Effector CD8-positive, alpha-beta T cell (primary cell): ENCODE measurements around the gene AFAP1L1.

Experiments used
- DNase-seq: peaks from one replicate; lab custom pipeline; 2025; lab: John Stamatoyannopoulos, UW

Gene AFAP1L1

DNA sequence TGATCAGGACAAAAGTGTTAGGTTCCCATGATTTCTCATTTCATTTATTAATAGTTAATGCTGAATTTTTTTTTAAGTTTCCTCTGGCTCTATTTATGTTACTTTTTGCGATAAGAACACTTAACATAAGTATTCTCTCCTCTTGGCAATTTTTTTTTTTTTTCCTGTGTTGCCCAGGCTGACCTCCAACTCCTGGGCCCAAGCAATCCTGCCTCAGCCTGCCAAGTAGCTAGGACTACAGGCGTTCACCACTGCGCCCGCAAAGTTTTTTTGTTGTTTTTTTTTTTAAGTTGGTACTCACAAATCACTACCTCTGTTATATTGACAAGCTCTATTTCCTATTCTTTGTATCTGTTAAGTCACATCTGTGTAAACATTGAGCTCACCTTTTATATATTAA lies 80.5 kb downstream of the AFAP1L1 start:
- DNase-seq: no peak

DNA sequence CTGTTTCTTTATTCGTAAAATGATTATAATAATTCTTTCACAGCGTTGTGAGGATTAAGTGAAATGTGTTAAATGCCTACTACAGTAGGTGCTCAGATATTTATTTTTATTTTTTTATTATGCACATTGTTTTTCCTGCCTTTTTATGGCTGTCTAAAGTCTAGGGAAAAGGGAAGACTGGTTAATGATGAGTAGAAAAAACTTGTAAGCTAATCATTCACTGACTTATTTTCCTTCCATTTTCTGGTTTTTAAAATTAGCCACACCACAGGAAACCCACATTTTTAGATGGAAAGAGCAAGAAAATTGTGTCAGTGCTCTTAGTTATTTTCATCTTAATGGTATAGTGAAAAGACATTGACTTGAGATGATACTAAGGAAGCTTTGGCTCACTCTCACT lies 82.3 kb downstream of the AFAP1L1 start:
- DNase-seq: no peak

DNA sequence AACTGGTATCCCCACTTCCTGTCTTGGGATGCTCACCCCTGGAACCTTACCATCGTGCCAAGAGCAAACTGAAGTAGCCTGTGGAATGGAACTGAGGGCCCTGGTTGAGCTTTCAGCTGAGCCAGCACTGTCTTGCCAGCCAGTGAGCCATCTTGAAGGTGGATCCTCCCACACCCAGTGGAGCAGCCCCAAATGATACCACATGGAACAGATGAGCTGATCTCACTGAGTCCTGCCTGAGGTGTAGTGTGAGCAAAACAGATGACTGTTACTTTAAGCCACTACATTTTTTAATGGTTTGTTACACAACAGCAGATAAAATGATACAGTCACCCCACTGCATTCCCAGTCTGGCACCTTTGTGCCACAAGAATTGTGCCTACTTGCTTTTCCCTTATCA lies 84.0 kb downstream of the AFAP1L1 start:
- no peak for DNase-seq

DNA sequence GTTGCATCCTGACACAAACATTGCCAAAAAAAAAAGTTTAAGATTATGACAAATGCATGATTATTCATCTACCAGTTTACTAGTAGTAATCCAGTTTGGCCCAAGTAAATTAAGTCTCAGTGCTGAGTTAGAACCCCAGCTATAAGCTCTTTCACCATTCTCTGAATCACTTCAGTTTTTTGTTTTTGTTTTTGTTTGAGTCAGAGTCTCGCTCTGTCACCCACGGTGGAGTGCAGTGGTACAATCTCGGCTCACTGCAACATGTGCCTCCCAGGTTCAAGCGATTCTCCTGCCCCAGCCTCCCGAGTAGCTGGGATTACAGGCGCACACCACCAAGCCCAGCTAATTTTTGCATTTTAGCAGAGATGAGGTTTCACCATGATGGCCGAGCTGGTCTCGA lies 84.7 kb downstream of the AFAP1L1 start:
- DNase-seq: no peak

DNA sequence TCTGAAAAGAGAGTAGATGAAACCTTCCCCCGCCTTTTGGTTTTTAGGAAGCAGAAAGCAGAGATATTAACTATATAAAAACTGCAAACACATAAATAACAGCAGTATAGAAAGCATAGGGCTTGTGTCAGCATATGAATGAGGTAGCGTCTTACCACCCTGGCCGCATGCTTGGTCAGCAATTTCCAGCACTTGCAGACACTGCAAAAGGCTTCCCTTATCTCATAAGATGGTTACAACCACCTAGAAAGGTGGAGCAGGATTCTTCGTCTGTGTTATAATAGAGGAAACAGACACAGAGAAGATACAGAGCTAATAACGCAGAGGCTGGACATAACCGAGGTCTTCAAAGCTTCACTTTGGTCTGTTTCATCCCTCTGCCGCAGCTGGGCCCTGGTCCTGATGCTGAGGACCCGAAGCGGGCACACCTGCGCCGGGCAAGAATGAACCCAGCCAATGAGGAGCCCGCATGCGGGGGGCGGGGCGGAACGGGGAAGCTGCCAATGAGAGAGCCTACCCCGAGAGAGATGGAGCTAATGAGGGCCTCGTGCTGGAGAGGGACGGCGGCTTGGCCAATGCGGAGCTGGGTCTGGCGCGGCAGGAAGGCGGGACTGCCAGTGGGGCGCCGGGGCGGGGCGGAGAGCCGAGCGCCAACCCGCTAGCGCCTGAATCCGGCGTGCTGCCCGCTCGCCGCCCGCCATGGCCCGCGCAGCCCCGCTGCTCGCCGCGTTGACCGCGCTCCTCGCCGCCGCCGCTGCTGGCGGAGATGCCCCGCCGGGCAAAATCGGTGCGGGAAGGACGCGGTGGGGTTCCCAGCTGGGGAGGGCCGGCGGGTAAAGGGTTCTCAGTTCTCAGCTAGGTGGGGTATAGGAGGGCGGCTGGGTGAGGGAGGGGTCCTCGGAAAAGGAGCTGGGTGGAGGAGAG lies 86.0 kb downstream of the AFAP1L1 start, which contains the start of gene PCYOX1L:
PCYOX1L (plus strand) TSS at position 677 of the 924 bp plus-strand sequence; CDS start at position 700, 23 bp downstream.
- peak; percentile 93 for DNase-seq

DNA sequence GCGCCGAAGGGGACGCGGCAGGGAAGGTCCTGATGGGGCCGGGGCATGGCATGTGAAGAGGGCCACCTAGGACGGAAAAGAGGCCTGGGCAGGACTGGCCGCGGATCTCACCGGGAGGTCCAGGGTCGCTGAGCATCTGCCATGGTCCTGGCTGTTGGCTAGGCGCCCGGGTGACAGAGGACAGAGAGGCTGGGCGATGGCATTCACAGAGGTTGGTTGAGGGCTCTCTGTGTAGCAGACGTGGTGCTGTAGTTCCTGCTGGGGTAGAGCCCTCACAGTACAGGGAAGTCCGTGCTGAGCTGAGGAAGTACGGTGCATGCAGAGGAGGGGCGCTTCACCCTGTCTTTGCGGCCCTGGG lies 86.6 kb downstream of the AFAP1L1 start:
- DNase-seq: no peak

DNA sequence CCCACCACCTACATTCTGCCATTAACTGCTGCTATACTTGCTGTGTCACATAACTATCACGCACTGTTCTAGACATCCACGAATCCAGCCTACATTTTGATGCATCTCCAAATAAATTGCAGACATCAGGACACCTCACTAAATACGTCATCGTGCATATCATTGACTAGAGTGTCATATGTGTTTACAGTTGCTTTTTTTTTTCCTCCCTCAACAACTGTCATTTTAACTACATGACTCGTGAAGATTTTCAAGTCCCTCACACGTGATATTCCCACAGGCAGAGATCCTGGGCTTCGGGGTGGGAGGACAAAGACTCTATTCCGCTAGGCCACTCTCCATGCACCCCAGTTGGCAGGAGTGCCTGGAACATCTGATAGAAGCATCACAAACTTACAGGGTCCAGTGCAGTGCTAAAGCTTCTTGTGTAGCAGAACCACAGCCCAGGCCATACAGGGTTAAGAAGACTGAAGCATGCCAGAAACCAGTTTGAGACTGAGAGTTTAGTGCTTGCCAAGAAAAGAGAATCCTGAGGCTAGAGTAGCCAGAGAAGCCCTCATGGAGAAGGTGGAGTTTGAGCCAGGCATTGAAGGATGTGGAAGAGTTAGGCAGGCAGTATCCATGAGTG lies 87.3 kb downstream of the AFAP1L1 start:
- no peak for DNase-seq

DNA sequence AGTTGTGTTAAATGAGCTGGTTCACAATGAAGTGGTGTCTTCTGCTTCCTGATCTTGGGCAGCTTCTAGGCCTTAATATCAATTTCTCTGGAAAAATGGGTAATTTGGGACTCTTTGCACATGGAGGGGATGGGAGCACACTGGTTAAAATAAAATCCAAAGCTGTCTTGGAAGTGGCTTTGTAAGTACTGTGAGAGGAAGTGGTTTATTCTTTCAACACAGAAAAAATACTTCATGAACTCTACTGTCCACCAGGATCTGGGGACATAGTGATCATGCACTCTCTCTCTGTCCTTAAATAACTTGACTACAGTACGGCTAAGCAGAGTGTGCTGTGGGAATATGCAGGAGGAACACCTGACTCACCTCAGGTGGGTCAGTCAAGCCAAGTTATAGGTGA lies 88.6 kb downstream of the AFAP1L1 start:
- no peak for DNase-seq

DNA sequence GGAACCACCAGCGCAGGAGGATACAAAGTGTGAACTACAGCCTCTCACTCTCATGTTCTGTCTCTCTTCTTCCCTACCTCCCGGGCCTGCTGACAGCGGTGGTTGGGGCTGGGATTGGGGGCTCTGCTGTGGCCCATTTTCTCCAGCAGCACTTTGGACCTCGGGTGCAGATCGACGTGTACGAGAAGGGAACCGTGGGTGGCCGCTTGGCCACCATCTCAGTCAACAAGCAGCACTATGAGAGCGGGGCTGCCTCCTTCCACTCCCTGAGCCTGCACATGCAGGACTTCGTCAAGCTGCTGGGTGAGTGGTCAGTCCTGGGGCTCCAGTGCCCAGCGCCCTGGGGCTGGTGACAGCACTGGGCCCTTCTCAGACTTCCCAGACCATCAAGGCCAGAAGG lies 90.9 kb downstream of the AFAP1L1 start:
- DNase-seq: no peak

DNA sequence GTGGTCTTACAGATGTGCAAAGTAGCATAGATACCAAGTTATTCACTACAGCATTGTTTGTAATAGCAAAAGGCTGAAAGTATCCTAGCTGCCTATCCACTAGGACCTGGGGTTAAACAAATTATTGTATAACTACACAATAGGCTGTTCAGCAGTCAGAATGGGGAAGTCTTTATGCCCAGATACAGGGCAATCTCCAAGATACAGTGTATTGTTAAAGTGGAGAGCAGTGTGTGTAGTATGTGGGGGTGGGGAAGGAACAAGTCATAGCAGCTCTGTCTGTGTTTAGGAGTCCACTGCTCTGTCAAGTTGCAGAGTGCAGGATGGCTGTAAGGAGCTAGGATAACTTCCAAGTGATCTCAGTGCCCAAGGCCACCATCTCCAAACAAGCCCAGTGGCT lies 91.7 kb downstream of the AFAP1L1 start:
- DNase-seq: no peak

DNA sequence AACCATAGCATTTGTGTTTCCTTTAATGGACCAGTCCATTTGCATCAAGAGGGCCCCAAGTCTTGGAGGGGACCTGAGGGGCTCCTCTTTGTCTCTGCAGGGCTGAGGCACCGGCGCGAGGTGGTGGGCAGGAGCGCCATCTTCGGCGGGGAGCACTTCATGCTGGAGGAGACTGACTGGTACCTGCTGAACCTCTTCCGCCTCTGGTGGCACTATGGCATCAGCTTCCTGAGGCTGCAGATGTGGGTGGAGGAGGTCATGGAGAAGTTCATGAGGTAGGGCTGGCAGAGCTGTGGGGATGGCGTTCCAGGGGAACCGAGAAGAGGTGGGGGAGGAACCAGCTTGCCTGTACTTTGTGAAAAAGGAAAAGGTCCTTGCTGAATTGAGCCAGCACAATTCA lies 92.3 kb downstream of the AFAP1L1 start:
- no peak for DNase-seq

DNA sequence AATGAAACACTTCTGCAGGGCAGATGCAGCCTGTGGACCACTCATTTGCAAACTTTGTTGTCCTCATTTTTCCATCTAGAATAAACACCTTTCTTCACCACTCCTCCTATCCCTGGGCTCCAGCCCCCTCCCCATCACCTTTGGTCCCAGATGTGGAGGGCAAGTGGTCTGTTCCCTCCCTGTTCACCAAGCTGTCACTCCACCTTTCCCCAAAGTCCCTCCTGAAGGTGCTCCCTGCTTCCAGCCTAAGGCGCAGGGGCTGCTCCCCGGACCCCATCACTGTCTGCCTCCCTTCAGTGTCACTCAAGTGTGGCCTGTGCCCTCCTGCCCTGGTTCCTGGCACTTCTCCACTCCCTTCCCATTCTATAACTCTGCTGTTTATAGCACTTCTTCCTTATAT lies 93.1 kb downstream of the AFAP1L1 start:
- no peak for DNase-seq

DNA sequence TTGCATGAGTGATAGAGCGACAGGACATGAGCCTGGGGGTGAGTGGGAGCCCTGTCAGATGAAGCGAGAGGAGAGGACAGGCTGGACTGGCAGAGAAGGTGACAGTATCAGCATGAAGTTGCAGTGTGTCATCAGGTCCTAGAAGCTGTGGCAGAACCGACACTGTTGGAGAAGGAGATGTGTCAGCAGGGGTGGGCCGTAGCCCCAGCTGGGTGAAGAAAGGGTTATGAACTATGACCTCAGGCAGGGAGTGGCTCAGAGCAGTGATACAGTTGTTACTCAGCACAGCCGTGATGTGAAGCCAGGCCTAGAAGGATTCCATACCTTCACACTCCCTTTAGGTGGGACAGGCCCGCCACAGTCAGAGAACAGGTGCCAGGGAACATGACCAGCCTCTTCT lies 93.8 kb downstream of the AFAP1L1 start:
- DNase-seq: no peak

DNA sequence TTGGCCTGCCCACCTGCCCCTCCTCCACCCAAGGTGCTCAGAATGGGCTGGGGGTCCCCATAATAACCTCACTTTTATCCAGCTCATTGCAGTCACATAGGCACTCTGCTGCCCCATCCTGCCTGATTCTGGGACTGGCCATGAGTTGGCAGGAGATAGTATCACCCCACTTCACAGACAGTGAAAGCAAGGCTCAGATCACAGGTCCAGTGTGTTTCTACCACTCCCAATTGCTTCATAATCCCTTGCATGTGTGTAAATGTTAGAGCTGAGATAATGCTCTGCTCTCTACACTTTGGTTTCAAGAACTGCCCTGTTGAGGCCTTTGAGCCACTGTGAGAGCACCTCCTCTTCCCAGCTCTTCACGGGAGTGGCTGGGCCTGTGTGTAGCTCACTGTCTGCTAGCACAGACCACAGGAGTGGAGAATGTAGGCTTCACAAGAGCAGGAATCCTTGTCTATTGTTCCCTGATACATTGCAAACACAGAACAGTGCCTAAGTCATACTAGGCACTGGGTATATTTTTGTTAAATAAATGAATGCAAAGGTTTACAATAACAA lies 94.6 kb downstream of the AFAP1L1 start:
- DNase-seq: no peak

DNA sequence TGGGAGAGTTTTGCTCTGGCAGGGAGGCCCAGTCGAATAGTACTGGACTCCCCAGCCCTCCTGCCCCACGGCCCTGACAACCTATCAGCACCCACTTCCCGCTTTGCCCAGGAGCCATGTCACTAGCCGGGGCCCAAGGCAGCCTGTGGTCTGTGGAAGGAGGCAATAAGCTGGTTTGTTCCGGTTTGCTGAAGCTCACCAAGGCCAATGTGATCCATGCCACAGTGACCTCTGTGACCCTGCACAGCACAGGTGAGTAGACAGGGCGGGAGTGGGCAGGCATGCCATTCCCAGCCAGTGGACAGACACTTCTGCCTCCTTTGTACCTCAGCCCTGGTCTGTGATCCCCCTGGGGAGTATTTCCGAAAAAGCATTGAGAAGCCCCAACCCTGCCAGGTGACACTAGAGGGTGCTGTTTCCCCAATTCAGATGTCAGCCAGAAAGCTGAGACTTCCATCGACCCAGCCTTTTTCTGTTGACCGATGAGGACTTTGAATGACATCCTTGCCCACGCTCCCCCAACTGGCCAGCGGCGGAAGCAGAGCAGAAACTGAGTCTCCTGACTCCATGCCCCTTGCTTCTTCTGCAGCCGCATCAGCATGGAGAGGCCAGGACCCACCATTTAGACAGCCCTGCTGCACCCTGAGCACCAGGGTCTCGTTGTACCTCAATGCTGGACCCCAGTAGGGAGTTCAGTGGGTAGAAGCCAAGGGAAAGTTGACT lies 95.8 kb downstream of the AFAP1L1 start:
- peak; percentile 27 for DNase-seq

DNA sequence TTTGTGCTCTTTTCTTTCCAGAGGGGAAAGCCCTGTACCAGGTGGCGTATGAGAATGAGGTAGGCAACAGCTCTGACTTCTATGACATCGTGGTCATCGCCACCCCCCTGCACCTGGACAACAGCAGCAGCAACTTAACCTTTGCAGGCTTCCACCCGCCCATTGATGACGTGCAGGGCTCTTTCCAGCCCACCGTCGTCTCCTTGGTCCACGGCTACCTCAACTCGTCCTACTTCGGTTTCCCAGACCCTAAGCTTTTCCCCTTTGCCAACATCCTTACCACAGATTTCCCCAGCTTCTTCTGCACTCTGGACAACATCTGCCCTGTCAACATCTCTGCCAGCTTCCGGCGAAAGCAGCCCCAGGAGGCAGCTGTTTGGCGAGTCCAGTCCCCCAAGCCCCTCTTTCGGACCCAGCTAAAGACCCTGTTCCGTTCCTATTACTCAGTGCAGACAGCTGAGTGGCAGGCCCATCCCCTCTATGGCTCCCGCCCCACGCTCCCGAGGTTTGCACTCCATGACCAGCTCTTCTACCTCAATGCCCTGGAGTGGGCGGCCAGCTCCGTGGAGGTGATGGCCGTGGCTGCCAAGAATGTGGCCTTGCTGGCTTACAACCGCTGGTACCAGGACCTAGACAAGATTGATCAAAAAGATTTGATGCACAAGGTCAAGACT lies 96.5 kb downstream of the AFAP1L1 start:
- no peak for DNase-seq

DNA sequence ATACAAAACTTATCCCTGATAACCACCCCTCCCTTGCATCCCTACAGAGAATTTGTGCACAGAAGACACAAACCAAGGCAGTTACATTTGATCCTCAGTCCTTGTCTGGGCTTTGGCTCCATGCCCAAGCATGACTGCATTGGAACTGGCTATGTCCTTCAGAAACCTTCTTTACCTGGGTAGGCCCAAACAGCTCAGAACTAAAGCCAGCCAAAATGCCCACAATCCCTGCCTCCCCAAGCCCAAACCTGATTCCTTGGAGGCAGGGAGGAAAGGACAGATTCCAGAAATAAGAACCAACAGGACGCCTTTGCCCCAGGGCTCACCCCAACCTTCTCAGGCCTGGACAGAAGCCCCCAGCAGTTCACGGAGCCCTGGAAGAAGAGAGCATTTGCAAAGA lies 99.2 kb downstream of the AFAP1L1 start:
- DNase-seq: no peak

DNA sequence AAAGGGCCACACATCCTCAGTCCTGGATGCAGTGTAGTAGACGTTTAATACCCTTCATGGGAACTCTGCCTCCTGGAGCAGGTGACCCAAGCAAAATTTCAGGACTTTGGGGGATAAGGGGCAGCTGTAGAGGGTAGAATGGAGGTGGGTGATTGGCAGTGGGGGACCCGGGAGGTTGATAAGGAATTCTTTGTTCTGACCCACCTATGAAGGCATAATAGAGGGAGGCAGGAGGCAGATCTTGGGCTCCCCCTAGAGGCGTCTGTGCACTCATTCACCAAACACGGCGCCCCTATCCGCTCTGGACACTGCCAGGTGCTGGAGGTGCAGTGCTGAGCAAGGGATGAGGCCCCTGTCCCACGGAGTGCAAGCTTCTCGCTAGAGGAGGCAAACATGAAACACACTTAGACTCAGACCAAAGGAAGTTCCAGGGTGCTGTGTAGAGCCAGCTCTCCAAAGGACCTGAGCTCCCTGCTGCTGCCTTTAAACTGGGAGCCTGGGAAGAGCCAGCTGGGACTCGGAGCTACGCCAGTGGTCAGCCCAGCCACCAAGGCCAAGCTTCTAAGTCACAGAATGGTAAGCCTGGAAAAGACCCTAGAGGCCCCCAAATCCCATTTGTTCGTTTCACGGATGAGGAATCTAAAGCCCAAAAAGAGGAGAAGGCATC lies 99.8 kb downstream of the AFAP1L1 start:
- peak; percentile 45 for DNase-seq

DNA sequence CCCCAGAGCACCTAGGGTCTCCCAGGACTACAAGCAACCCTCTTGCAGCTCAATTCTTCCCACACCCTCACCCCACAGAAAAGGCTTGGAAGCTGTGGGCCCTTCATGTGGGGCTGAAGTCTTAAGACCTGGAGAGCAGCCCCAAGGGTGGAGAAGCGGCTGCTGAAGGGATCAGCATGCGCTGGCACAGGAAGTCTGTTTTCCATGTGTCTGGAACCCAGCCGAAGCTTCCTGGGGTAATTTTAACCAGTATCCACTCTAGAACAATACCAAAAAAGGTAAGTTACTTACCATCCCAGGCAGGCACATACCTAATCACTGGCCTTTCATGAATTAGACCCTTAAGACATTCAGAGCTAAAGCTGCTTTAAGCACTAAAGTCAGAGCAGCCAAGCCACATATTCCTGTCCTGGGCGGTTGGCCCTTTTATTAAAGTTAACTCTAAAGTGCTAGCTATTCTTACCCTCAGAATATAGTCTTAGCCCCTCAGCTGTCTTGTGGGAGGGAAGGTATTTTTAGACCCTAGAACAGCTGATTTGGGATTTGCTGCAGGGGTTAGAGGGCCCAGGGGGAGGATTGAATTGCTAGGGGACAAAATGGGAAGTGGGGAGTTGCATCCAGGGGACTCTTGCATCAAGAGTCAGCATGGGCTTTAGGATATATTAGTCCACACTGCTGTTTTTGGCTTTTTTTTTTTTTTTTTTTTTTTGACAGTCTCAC lies 100.6 kb downstream of the AFAP1L1 start:
- no peak for DNase-seq

DNA sequence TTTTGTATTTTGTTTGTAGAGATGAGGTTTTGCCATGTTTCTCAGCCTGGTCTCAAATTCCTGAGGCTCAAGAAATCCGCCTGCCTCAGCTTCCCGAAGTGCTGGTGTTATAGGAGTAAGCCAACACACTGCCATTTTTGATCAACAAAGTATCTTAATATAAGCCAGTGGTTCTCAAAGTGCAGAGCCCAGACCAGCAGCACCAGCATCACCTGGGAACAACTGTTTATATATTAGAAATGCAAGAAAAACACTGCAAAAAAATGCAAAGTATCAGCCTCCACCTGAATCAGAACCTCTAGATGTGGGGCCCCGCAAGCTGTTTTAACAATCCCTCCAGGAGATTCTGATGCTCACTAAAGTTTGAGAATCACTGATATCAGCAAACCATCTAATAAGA lies 101.3 kb downstream of the AFAP1L1 start:
- no peak for DNase-seq

DNA sequence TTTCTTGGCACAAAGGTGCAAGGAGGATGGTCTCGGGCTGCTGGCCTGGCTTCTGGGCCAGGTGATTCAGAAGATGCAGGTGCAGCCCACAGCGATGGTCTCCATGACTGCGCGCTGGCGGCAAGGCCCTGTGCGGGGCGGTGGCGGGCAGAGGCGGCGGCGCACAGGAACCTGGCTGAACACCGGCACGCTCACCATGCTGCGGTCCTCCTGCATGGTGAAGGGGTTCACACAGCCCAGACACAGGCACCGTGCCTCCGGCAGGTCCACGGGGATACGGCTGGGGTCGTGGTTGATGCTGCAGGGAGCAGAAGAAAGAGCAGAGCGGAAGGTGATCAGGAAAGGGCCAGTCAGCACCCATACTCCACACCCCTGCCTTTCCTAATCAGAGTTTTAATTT lies 102.6 kb downstream of the AFAP1L1 start:
- no peak for DNase-seq
